K562 (cell line): ENCODE measurements around the gene SLC35E2B. TPM values are rescaled to one million over a fixed set of nuclear protein-coding genes. Genes with fewer than 3 reads are reported as not detected.

ENCODE experiments used
- ATAC-seq: fragments of 200-7000 bp; cut with Tn5 transposase; 3 replicates; pipeline ENCODE4 v1.9.1; 2020; ENCODE audit warnings: moderate library complexity
- BruUV-seq: library from RNA; stranded (reverse); fragments of 400-500 nt; replicated peaks from 2 replicates; lab custom pipeline; 2021; lab: Mats Ljungman, UMichigan
- CTCF ChIA-PET: fragments of 300-600 bp; formaldehyde crosslinking; extraction: SDS; loops from one replicate; lab custom pipeline; 2021; ENCODE audit warnings: low intra/inter-chr PET ratio; lab: Yijun Ruan, JAX
- POLR2A ChIA-PET: fragments of 300-600, 350-650 bp; sonication (Branson Sonifier 250); formaldehyde crosslinking; extraction: SDS; loops from one replicate; lab custom pipeline; 2021; ENCODE audit warnings: antibody characterized with exemption, inconsistent platforms; lab: Yijun Ruan, JAX
- DNase-seq, 4 experiments: peaks; one replicate each; pipeline versions ENCODE4 v3.0.0 to v3.0.0-alpha.2; 2011 to 2018; ENCODE audit warnings: low spot score in 3 of 4, mixed read lengths in 3 of 4; ENCODE audit errors: extremely low read depth in 1 of 4
- FAIRE-seq: peaks from 2 replicates; lab custom pipeline; 2011; peaks lifted over from hg19 to GRCh38; lab: Jason Lieb, UNC
- H2AFZ ChIP-seq: 2 replicates; pipeline ENCODE4 v1.6.0; 2011; ENCODE audit warnings: low read depth, low read length, control low read depth, inconsistent platforms
- H3K27ac ChIP-seq: fragments of 200-600 bp; 3 replicates; pipeline ENCODE4 v1.8.0; 2011; ENCODE audit warnings: low read depth, mild to moderate bottlenecking, control low read depth, inconsistent platforms, low read length, moderate library complexity, mixed read lengths; ENCODE audit errors: extremely low read depth
- H3K27me3 ChIP-seq, 2 experiments: fragments of 300-600 bp in 1 of 2; 2 replicates in 1 of 2; 3 replicates in 1 of 2; pipeline versions ENCODE4 v1.6.0 to v1.8.0; 2011; ENCODE audit warnings: inconsistent platforms in 2 of 2, low read length in 2 of 2, mild to moderate bottlenecking in 1 of 2, mixed read lengths in 1 of 2, moderate library complexity in 1 of 2; ENCODE audit not compliant: control insufficient read depth in 2 of 2, insufficient read depth in 2 of 2
- H3K36me3 ChIP-seq: fragments of 300-600 bp; 3 replicates; pipeline ENCODE4 v1.8.0; 2011; ENCODE audit warnings: mild to moderate bottlenecking, low read length, inconsistent platforms; ENCODE audit not compliant: control insufficient read depth, insufficient read depth
- H3K4me1 ChIP-seq, 2 experiments: fragments of 200-600 bp in 1 of 2; replicated peaks in 1 of 2; 2 replicates in 1 of 2; 3 replicates in 1 of 2; pipeline versions ENCODE4 v1.5.1 to v1.8.0; 2011; ENCODE audit warnings: inconsistent platforms in 2 of 2, low read length in 2 of 2, mild to moderate bottlenecking in 1 of 2, mixed read lengths in 1 of 2, moderate library complexity in 1 of 2; ENCODE audit not compliant: control insufficient read depth in 2 of 2, insufficient read depth in 2 of 2
- H3K4me2 ChIP-seq: 2 replicates; pipeline ENCODE4 v1.6.1; 2011; ENCODE audit warnings: low read length, control low read depth, inconsistent platforms, mixed read lengths; ENCODE audit not compliant: insufficient read depth
- H3K4me3 ChIP-seq: fragments of 200-600 bp; sonication (generic), shearing (Covaris generic); 2 replicates; pipeline ENCODE4 v1.5.1; 2016; ENCODE audit warnings: control low read depth, inconsistent platforms
- H3K79me2 ChIP-seq: fragments of 200-600 bp; 3 replicates; pipeline ENCODE4 v1.8.0; 2011; ENCODE audit warnings: low read length, inconsistent platforms; ENCODE audit not compliant: control insufficient read depth, insufficient read depth
- H3K9ac ChIP-seq, 2 experiments: 2 replicates each; pipeline versions ENCODE4 v1.6.0 to v1.6.1; 2011; ENCODE audit warnings: low read depth in 2 of 2, low read length in 2 of 2, control low read depth in 1 of 2, inconsistent platforms in 1 of 2, mild to moderate bottlenecking in 1 of 2, mixed read lengths in 1 of 2; ENCODE audit not compliant: insufficient read depth in 1 of 2
- H3K9me1 ChIP-seq: one replicate; pipeline ENCODE4 v1.6.0; 2011; ENCODE audit warnings: inconsistent platforms, mild to moderate bottlenecking, low read length, moderate library complexity; ENCODE audit not compliant: control insufficient read depth, insufficient read depth
- H3K9me3 ChIP-seq: replicated peaks from 2 replicates; pipeline ENCODE4 v1.5.1; 2011; ENCODE audit warnings: low read depth, low read length, inconsistent platforms; ENCODE audit not compliant: control insufficient read depth, insufficient read depth
- H4K20me1 ChIP-seq: replicated peaks from 2 replicates; pipeline ENCODE4 v1.6.1; 2011; ENCODE audit warnings: low read length, inconsistent platforms, mixed read lengths; ENCODE audit not compliant: control insufficient read depth, insufficient read depth
- BCL6 ChIP-seq: fragments of 250-450 bp; sonication (Bioruptor Pico); IDR thresholded peaks from 2 replicates; pipeline ENCODE4 v1.4.0; 2020
- CBFB ChIP-seq: sonication (generic); formaldehyde crosslinking; IDR thresholded peaks from 2 replicates; pipeline ENCODE4 v1.4.0; 2020; ENCODE audit warnings: mild to moderate bottlenecking, missing genetic modification reagents
- CREB1 ChIP-seq, 2 experiments: sonication (generic) in 1 of 2; formaldehyde crosslinking in 1 of 2; IDR thresholded peaks; 2 replicates each; pipeline versions ENCODE4 v1.6.1 to v1.8.0; 2012 to 2022; ENCODE audit warnings: inconsistent platforms in 1 of 2, mild to moderate bottlenecking in 1 of 2, missing genetic modification reagents in 1 of 2, moderate library complexity in 1 of 2
- EGR1 ChIP-seq: fragments of 450-650 bp; conservative IDR thresholded peaks from 2 replicates; pipeline ENCODE4 v1.6.1; 2017; ENCODE audit warnings: mild to moderate bottlenecking
- NCOA2 ChIP-seq, 2 experiments: fragments of 450-650 bp; IDR thresholded peaks; 2 replicates each; pipeline ENCODE4 v1.6.1; 2018; ENCODE audit warnings: mild to moderate bottlenecking in 2 of 2, moderate library complexity in 1 of 2; ENCODE audit not compliant: partially characterized antibody in 2 of 2
- NFRKB ChIP-seq: fragments of 450-650 bp; IDR thresholded peaks from 2 replicates; pipeline ENCODE4 v1.6.1; 2016; ENCODE audit warnings: low read depth
- NR1H2 ChIP-seq: sonication (generic); formaldehyde crosslinking; IDR thresholded peaks from 2 replicates; pipeline ENCODE4 v1.4.0; 2020; ENCODE audit warnings: mild to moderate bottlenecking, missing genetic modification reagents
- SUPT5H ChIP-seq: fragments of 450-650 bp; IDR thresholded peaks from 2 replicates; pipeline ENCODE4 v1.6.1; 2016
- ZNF239 ChIP-seq: fragments of 250-450 bp; sonication (Bioruptor Pico); IDR thresholded peaks from 2 replicates; pipeline ENCODE4 v1.4.0; 2020; ENCODE audit warnings: mild to moderate bottlenecking
- ZNF311 ChIP-seq: fragments of 250-450 bp; sonication (Bioruptor Pico); IDR thresholded peaks from 2 replicates; pipeline ENCODE4 v1.4.0; 2020; ENCODE audit warnings: mild to moderate bottlenecking, moderate library complexity
- WGBS: fragments of 100-300 bp; shearing (Covaris generic); methylation state at CpG from one replicate; pipeline ENCODE4 v1.1.6; 2016; ENCODE audit warnings: low coverage, mixed read lengths; ENCODE audit not compliant: insufficient coverage; ENCODE audit errors: missing lambda C conversion rate; 5-methylcytosine and 5-hydroxymethylcytosine counted together
- in situ Hi-C: fragments of 300-500 bp; cut with MboI; formaldehyde crosslinking; loops from 4 replicates; pipeline ENCODE4 v1.15.0; 2018; ENCODE audit warnings: inconsistent platforms, mixed read lengths
- intact Hi-C: fragments of 100-400 bp; cut with micrococcal nuclease; formaldehyde crosslinking; loops from 2 replicates; pipeline ENCODE4 v1.14.2; 2022
- polyA plus RNA-seq, 8 experiments: library from polyadenylated mRNA; depleted of rRNA in 4 of 8; stranded (reverse) in 5 of 8; unstranded in 3 of 8; fragments of >200 nt; fragmentation: Nextera tagmentation in 2 of 8; fragmentation: Illumina TruSeq in 1 of 8; extraction: Ambion mirVana in 2 of 8; extraction: Trizol in 1 of 8; gene quantifications; 2 replicates each; pipeline versions ENCODE4 v1.2.1 to v1.2.3, GENCODE V29; 2011 to 2014; ENCODE audit warnings: inconsistent platforms in 1 of 8, missing spikeins in 1 of 8
- total RNA-seq, 7 experiments: library from RNA; depleted of rRNA in 6 of 7; stranded (reverse); fragments of >200 nt in 6 of 7; fragmentation: Illumina TruSeq in 2 of 7; extraction: Trizol in 2 of 7; gene quantifications; 2 replicates each; pipeline versions ENCODE4 v1.2.1 to v1.2.3, GENCODE V29; 2011 to 2021; ENCODE audit warnings: low replicate concordance in 1 of 7
- TF ChIP-seq, protein P1 (sequence below): fragments of 250-450 bp; sonication (Bioruptor Pico); IDR thresholded peaks from 2 replicates; pipeline ENCODE4 v1.4.0; 2020; ENCODE audit warnings: mild to moderate bottlenecking, moderate library complexity
- TF ChIP-seq, protein P2 (sequence below): fragments of 250-450 bp; sonication (Bioruptor Pico); IDR thresholded peaks from 2 replicates; pipeline ENCODE4 v1.9.0; 2021; ENCODE audit warnings: mild to moderate bottlenecking, inconsistent platforms
- TF ChIP-seq, protein P3 (sequence below): sonication (generic); formaldehyde crosslinking; IDR thresholded peaks from 2 replicates; pipeline ENCODE4 v1.8.0; 2022; ENCODE audit warnings: mild to moderate bottlenecking, missing genetic modification reagents, borderline replicate concordance

SLC35E2B gene
- total and polyA plus RNA-seq, 9 of the 15 experiments (the other 6 are each of a cell fraction or from before 2014, with no cell fraction given): 4.7 to 44.6 (median 20.7) TPM

DNA sequence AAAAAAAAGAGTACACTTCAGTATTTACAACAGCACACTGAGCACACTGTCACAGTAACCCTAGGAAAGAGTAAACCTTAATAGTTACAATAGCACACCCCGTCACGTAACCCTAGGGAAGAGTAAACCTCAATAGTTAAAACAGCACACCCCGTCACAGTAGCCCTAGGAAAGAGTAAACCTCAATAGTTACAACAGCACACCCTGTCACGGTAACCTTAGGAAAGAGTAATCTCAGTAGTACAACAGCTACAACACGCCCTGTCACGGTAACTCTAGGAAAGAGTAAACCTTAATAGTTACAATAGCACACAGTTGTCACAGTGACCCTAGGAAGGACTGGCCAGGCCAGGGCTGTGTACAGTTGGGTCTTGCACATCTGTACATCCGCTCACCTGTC is 28.6 kb upstream of the SLC35E2B start:
- in situ Hi-C loops: loop anchor here (5.0 kb wide), 1 partner anchor 64 kb away; the partner anchor contains the start of gene CDK11B
- no TSS peak for BruUV-seq
- no peaks in the 10 kb centered on the region for H3K27me3 ChIP-seq

More for the DNA sequence above, 28.6 kb upstream of the SLC35E2B start:
- peaks cover 12% of the 10 kb centered on the region; the same call in 2 of the 3 replicates for H3K79me2 ChIP-seq
- ChIA-PET POLR2A (no interaction called here), CTCF (no interaction called here)
- H3K4me2 ChIP-seq: no peak overlapping the region
- H3K9me3 ChIP-seq: no peaks in the 10 kb centered on the region; the same call in 1 of the 2 replicates
- WGBS: 81% methylated on average over 7 of the region's 7 CpGs
- ATAC-seq (no peak), FAIRE-seq (no peak), DNase-seq (peak in 1 of 4 experiments; percentile 2)
- H3K27ac ChIP-seq: no peak overlapping the region
- no peak overlapping the region for H2AFZ ChIP-seq
- no peak overlapping the region for H3K4me3 ChIP-seq
- intact Hi-C loops: no loop called here
- H4K20me1 ChIP-seq: no peaks in the 10 kb centered on the region
- TF ChIP-seq EGR1: no peak
- TF ChIP-seq, protein P1, sequence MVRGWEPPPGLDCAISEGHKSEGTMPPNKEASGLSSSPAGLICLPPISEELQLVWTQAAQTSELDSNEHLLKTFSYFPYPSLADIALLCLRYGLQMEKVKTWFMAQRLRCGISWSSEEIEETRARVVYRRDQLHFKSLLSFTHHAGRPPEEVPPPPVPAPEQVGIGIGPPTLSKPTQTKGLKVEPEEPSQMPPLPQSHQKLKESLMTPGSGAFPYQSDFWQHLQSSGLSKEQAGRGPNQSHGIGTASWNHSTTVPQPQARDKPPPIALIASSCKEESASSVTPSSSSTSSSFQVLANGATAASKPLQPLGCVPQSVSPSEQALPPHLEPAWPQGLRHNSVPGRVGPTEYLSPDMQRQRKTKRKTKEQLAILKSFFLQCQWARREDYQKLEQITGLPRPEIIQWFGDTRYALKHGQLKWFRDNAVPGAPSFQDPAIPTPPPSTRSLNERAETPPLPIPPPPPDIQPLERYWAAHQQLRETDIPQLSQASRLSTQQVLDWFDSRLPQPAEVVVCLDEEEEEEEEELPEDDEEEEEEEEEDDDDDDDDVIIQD: no peak
- TF ChIP-seq ZNF311 (CRISPR knock-in tag): no peak
- no peak for TF ChIP-seq CBFB (CRISPR knock-in tag)
- no peak for TF ChIP-seq CREB1 (IDR thresholded peaks at IDR 0.05)
- no peak for TF ChIP-seq CREB1 (CRISPR knock-in tag; IDR thresholded peaks at IDR 0.05)
- TF ChIP-seq, protein P2, sequence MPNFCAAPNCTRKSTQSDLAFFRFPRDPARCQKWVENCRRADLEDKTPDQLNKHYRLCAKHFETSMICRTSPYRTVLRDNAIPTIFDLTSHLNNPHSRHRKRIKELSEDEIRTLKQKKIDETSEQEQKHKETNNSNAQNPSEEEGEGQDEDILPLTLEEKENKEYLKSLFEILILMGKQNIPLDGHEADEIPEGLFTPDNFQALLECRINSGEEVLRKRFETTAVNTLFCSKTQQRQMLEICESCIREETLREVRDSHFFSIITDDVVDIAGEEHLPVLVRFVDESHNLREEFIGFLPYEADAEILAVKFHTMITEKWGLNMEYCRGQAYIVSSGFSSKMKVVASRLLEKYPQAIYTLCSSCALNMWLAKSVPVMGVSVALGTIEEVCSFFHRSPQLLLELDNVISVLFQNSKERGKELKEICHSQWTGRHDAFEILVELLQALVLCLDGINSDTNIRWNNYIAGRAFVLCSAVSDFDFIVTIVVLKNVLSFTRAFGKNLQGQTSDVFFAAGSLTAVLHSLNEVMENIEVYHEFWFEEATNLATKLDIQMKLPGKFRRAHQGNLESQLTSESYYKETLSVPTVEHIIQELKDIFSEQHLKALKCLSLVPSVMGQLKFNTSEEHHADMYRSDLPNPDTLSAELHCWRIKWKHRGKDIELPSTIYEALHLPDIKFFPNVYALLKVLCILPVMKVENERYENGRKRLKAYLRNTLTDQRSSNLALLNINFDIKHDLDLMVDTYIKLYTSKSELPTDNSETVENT (CRISPR knock-in tag): no peak
- TF ChIP-seq NFRKB: no peak
- TF ChIP-seq NCOA2 (IDR thresholded peaks at IDR 0.05; ENCODE audit: partially characterized antibody in 2 of 2): no peak
- TF ChIP-seq SUPT5H: no peak
- no peak for TF ChIP-seq ZNF239 (CRISPR knock-in tag)
- TF ChIP-seq BCL6 (CRISPR knock-in tag): no peak
- TF ChIP-seq NR1H2: no peak
- TF ChIP-seq, protein P3, sequence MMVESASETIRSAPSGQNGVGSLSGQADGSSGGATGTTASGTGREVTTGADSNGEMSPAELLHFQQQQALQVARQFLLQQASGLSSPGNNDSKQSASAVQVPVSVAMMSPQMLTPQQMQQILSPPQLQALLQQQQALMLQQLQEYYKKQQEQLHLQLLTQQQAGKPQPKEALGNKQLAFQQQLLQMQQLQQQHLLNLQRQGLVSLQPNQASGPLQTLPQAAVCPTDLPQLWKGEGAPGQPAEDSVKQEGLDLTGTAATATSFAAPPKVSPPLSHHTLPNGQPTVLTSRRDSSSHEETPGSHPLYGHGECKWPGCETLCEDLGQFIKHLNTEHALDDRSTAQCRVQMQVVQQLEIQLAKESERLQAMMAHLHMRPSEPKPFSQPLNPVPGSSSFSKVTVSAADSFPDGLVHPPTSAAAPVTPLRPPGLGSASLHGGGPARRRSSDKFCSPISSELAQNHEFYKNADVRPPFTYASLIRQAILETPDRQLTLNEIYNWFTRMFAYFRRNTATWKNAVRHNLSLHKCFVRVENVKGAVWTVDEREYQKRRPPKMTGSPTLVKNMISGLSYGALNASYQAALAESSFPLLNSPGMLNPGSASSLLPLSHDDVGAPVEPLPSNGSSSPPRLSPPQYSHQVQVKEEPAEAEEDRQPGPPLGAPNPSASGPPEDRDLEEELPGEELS: no peak
- H3K9ac ChIP-seq: no peak overlapping the region
- peaks cover 44% of the 10 kb centered on the region for H3K36me3 ChIP-seq
- peaks cover 0 to 3% of the 10 kb centered on the region in 2 experiments; a peak in 2 of 5 replicates for H3K4me1 ChIP-seq
- H3K9me1 ChIP-seq: no peaks in the 10 kb centered on the region
